Small intestine (tissue), 7 donors: ENCODE results near the gene IFNGR1. TPM values are rescaled to one million over a fixed set of nuclear protein-coding genes. Genes with fewer than 3 reads are reported as not detected.

ENCODE experiments used
- DNase-seq, 2 donors: peaks; one replicate each; pipeline versions ENCODE4 v3.0.0 to v3.0.0-alpha.2; 2013
- FAIRE-seq: peaks from 2 replicates; lab custom pipeline; 2012; peaks lifted over from hg19 to GRCh38; lab: Jason Lieb, UNC
- H3K27ac ChIP-seq, 3 donors: one replicate each; pipeline ENCODE4 v1.5.1; 2013; ENCODE audit warnings: low read length in 2 of 3, mild to moderate bottlenecking in 2 of 3, control low read depth in 1 of 3, inconsistent platforms in 1 of 3, low read depth in 1 of 3, moderate library complexity in 1 of 3
- H3K27me3 ChIP-seq, 3 donors: one replicate each; pipeline ENCODE4 v1.6.1; 2013; ENCODE audit warnings: low read length in 3 of 3, inconsistent platforms in 1 of 3; ENCODE audit not compliant: control insufficient read depth in 3 of 3, insufficient read depth in 3 of 3
- H3K36me3 ChIP-seq, 3 donors: one replicate each; pipeline ENCODE4 v1.6.1; 2013; ENCODE audit warnings: low read length in 3 of 3, inconsistent platforms in 1 of 3, low read depth in 1 of 3, mild to moderate bottlenecking in 1 of 3, moderate library complexity in 1 of 3; ENCODE audit not compliant: control insufficient read depth in 3 of 3, insufficient read depth in 2 of 3
- H3K4me1 ChIP-seq, 3 donors: one replicate each; pipeline ENCODE4 v1.6.1; 2013; ENCODE audit warnings: low read length in 2 of 3, inconsistent platforms in 1 of 3, low read depth in 1 of 3, mild to moderate bottlenecking in 1 of 3, moderate library complexity in 1 of 3; ENCODE audit not compliant: control insufficient read depth in 3 of 3, insufficient read depth in 2 of 3
- H3K4me3 ChIP-seq, 3 donors: one replicate each; pipeline ENCODE4 v1.5.1; 2013; ENCODE audit warnings: low read length in 3 of 3, control low read depth in 1 of 3, inconsistent platforms in 1 of 3, low read depth in 1 of 3, mild to moderate bottlenecking in 1 of 3, moderate library complexity in 1 of 3
- H3K9me3 ChIP-seq, 2 donors: one replicate each; pipeline ENCODE4 v1.6.1; 2013; ENCODE audit warnings: low read depth in 1 of 2, low read length in 1 of 2; ENCODE audit not compliant: control insufficient read depth in 2 of 2, insufficient read depth in 1 of 2
- WGBS, 3 donors: extraction: QIAGEN DNeasy Blood & Tissue Kit; methylation state at CpG; one replicate each; pipeline ENCODE4 v1.1.7; 2013; 5-methylcytosine and 5-hydroxymethylcytosine counted together
- polyA plus RNA-seq, 4 donors: library from polyadenylated mRNA; stranded (reverse) in 3 of 4; unstranded in 1 of 4; fragments of 200-250 nt in 3 of 4; fragments of 120-200 nt in 1 of 4; gene quantifications; one replicate each; pipeline versions ENCODE4 v1.2.1 to v1.2.3, GENCODE V29; 2013
- donor health status: healthy with polysubstance abuse.
- donor health status: control.
- donor health status: control.
- donor health status: Bipolar disorder and iron deficiency.
- donor health status: healthy.

The IFNGR1 gene
- polyA plus RNA-seq, 4 donors: 78.1 to 109 (median 90.5) TPM

- Histone ChIP-seq H3K9me3 (peaks cover 0 to 14% of the 10 kb centered on the region in 2 donors), H3K27me3 (no peaks in the 10 kb centered on the region), H3K27ac (no peak overlapping the region), H3K4me1 (no peaks in the 10 kb centered on the region), H3K4me3 (no peak overlapping the region), H3K36me3 (no peaks in the 10 kb centered on the region)
- WGBS, 3 donors: 58 to 97% (median 86%) methylated on average over 1 of the region's 1 CpG
- no peak for DNase-seq
- no peak for FAIRE-seq
Measured at GRCh38 chr6:137191670-137192069, 27.5 kb downstream of the IFNGR1 start.

DNA sequence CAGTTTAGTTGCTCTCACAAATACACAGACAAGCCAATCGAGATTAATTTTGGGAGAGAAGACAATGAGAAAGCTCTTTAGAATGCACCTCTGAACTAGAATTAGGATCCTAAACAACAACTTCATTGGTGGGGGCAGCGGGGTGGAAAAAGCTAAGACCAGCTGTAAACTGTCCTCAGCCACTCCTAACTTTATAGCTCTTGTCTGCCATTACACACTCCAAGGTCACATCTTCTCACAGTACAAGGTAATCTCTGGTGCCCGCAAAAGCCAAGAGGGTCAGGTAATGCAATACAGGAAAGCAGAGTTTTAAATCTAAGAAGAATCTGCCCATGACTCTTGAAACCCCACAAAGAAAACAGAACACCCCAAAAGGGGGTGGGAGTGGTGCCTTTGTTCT lies 27.9 kb downstream of the IFNGR1 start:
- DNase-seq (no peak), FAIRE-seq (no peak)
- 71 to 82% (median 79%) methylated on average over 3 of the region's 3 CpGs for WGBS, 3 donors
- no peak overlapping the region for H3K27ac ChIP-seq
- no peaks in the 10 kb centered on the region for H3K4me1 ChIP-seq
- no peaks in the 10 kb centered on the region for H3K36me3 ChIP-seq
- no peaks in the 10 kb centered on the region for H3K27me3 ChIP-seq
- H3K4me3 ChIP-seq: no peak overlapping the region
- H3K9me3 ChIP-seq: peaks cover 0 to 16% of the 10 kb centered on the region in 2 donors

GRCh38 chr6:137190583-137191094 lies 28.5 kb downstream of the IFNGR1 start:
- Histone ChIP-seq H3K36me3 (no peaks in the 10 kb centered on the region), H3K27ac (no peak overlapping the region), H3K9me3 (peaks cover 1 to 22% of the 10 kb centered on the region in 2 donors), H3K27me3 (no peaks in the 10 kb centered on the region), H3K4me3 (no peak overlapping the region), H3K4me1 (no peaks in the 10 kb centered on the region)
- no peak for DNase-seq
- FAIRE-seq: no peak
- 81 to 87% (median 87%) methylated on average over 5 of the region's 5 CpGs for WGBS, 3 donors

DNA sequence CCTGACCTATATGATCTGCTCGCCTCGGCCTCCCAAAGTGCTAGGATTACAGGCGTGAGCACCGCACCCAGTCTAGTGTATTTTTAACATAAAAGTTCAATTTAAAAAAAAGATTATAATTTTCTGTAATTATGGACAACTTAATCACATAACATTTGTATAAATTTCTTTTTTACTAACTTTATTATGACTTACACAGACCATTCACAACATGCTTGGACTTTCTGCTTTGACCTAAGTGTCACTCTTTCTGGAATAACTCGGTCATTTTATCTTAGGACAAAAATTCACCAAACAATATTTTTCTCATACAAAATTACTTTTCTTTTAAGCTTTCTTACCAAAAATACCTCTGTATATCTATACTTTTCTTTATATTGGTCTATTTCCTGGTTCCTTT lies 30.3 kb downstream of the IFNGR1 start:
- Histone ChIP-seq H3K9me3 (peaks cover 1 to 39% of the 10 kb centered on the region in 2 donors), H3K4me1 (no peaks in the 10 kb centered on the region), H3K36me3 (no peaks in the 10 kb centered on the region), H3K4me3 (no peak overlapping the region), H3K27ac (no peak overlapping the region), H3K27me3 (no peaks in the 10 kb centered on the region)
- no peak for FAIRE-seq
- DNase-seq: no peak
- WGBS, 3 donors: 91 to 94% (median 93%) methylated on average over 5 of the region's 5 CpGs

DNA sequence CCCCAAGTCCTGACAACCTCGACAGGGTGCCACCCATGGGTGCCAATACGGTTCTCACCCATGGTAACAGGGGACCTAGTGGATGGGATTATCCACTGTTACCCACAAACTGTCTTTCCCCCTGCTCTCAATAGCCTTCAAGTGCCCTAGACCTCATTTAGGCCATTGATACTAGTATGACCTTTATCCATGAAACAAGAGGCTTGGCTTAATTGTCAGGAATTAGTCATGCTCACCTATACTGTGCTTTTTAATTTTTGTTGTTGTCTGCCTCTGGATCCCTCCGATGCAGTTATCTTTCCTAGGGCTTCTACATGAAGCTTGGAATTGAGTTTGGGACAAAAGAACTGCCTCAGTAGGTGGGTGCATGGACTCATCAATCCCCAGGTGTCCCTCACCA lies 33.9 kb downstream of the IFNGR1 start:
- H3K36me3 ChIP-seq: no peaks in the 10 kb centered on the region
- DNase-seq (no peak), FAIRE-seq (no peak)
- H3K4me3 ChIP-seq: no peak overlapping the region
- peaks cover 1 to 48% of the 10 kb centered on the region in 2 donors for H3K9me3 ChIP-seq
- H3K4me1 ChIP-seq: no peaks in the 10 kb centered on the region
- H3K27ac ChIP-seq: no peak overlapping the region
- WGBS, 3 donors: 88 to 94% (median 92%) methylated on average over 3 of the region's 3 CpGs
- H3K27me3 ChIP-seq: no peaks in the 10 kb centered on the region

DNA sequence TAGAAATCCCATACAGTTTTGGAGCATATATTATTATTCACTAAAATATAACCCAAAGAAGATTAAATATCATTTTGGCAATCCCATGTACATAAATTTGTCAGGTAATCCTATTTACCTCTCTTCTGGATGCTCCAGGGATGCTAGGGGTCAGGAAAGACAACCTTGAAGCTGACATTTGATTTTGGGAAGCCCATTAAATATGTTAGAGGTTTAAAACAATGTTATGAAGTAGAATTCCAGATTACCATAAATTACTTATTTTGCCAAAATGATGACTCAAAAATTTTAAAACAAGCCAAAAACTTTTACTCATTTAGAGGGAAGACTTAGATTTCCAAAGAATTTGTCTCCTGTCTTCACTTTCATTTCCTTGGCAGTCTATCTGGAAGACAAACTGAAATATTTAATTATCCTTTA lies 36.5 kb downstream of the IFNGR1 start:
- Histone ChIP-seq H3K4me3 (no peak overlapping the region), H3K4me1 (no peaks in the 10 kb centered on the region), H3K36me3 (no peaks in the 10 kb centered on the region), H3K27me3 (no peaks in the 10 kb centered on the region), H3K9me3 (peaks cover 1 to 52% of the 10 kb centered on the region in 2 donors), H3K27ac (no peak overlapping the region)
- DNase-seq (no peak), FAIRE-seq (no peak)

- Histone ChIP-seq H3K27me3 (no peaks in the 10 kb centered on the region), H3K4me1 (no peaks in the 10 kb centered on the region), H3K9me3 (peaks cover 1 to 48% of the 10 kb centered on the region in 2 donors), H3K27ac (no peak overlapping the region), H3K36me3 (no peaks in the 10 kb centered on the region), H3K4me3 (no peak overlapping the region)
- DNase-seq (no peak), FAIRE-seq (no peak)
- 73 to 81% (median 74%) methylated on average over 3 of the region's 3 CpGs for WGBS, 3 donors
Measured at GRCh38 chr6:137181891-137182653, 37.1 kb downstream of the IFNGR1 start.

- FAIRE-seq: no peak
- 83 to 100% (median 90%) methylated on average over 1 of the region's 1 CpG for WGBS, 3 donors
- H3K36me3 ChIP-seq: no peaks in the 10 kb centered on the region
- no peaks in the 10 kb centered on the region for H3K27me3 ChIP-seq
- DNase-seq: no peak
- H3K27ac ChIP-seq: no peak overlapping the region
- H3K9me3 ChIP-seq: peaks cover 0 to 22% of the 10 kb centered on the region in 2 donors
- H3K4me3 ChIP-seq: no peak overlapping the region
- H3K4me1 ChIP-seq: no peaks in the 10 kb centered on the region
Measured at GRCh38 chr6:137177611-137178010, 41.6 kb downstream of the IFNGR1 start.
